Hepatocyte (in vitro differentiated cells): ENCODE results near the gene HNRNPH3. TPM values are rescaled to one million over a fixed set of nuclear protein-coding genes. Genes with fewer than 3 reads are reported as not detected.
A peak's percentile ranks its signal among the peaks of the same experiment; 100 is the strongest.
"Not testable (repeated sequence)": the region's sequence is repeated elsewhere in the genome, so short reads cannot be mapped to it uniquely, and the experiment has no call there.

Experiments used
- DNase-seq: peaks from one replicate; pipeline ENCODE4 v3.0.0-alpha.2; 2016; ENCODE audit warnings: low spot score
- H2AFZ ChIP-seq: fragments of 200-600 bp; sonication (generic); 2 replicates; pipeline ENCODE4 v1.6.0; 2016; ENCODE audit warnings: antibody characterized with exemption, mild to moderate bottlenecking
- H3K27ac ChIP-seq: fragments of 200-600 bp; sonication (generic); 2 replicates; pipeline ENCODE4 v1.5.1; 2016; ENCODE audit warnings: mild to moderate bottlenecking
- H3K27me3 ChIP-seq: fragments of 200-600 bp; sonication (generic); 2 replicates; pipeline ENCODE4 v1.6.1; 2016
- H3K36me3 ChIP-seq: fragments of 200-600 bp; sonication (generic); replicated peaks from 2 replicates; pipeline ENCODE4 v1.5.1; 2016; ENCODE audit warnings: low read depth; ENCODE audit not compliant: insufficient read depth
- H3K4me1 ChIP-seq: fragments of 200-600 bp; sonication (generic); 2 replicates; pipeline ENCODE4 v1.5.1; 2016; ENCODE audit warnings: mild to moderate bottlenecking, moderate library complexity; ENCODE audit not compliant: insufficient read depth
- H3K4me2 ChIP-seq: fragments of 200-600 bp; sonication (generic); 2 replicates; pipeline ENCODE4 v1.6.0; 2016
- H3K4me3 ChIP-seq: fragments of 200-600 bp; sonication (generic); 2 replicates; pipeline ENCODE4 v1.5.1; 2016; ENCODE audit warnings: mild to moderate bottlenecking
- H3K79me2 ChIP-seq: fragments of 200-600 bp; sonication (generic); 2 replicates; pipeline ENCODE4 v1.6.0; 2017; ENCODE audit warnings: mild to moderate bottlenecking
- H3K9me2 ChIP-seq: fragments of 200-600 bp; sonication (generic); replicated peaks from 2 replicates; pipeline ENCODE4 v1.6.0; 2017; ENCODE audit warnings: mild to moderate bottlenecking; ENCODE audit not compliant: insufficient read depth
- H3K9me3 ChIP-seq: fragments of 200-600 bp; sonication (generic); 2 replicates; pipeline ENCODE4 v1.5.1; 2016; ENCODE audit warnings: low read depth, mild to moderate bottlenecking
- H4K20me1 ChIP-seq: fragments of 200-600 bp; sonication (generic); 2 replicates; pipeline ENCODE4 v1.6.0; 2016; ENCODE audit warnings: mild to moderate bottlenecking; ENCODE audit not compliant: insufficient read depth, poor library complexity, severe bottlenecking
- CTCF ChIP-seq: fragments of 200-600 bp; sonication (generic); IDR thresholded peaks from 2 replicates; pipeline ENCODE4 v1.5.1; 2016; ENCODE audit warnings: antibody characterized with exemption, mild to moderate bottlenecking; ENCODE audit not compliant: poor library complexity
- EZH2 ChIP-seq: fragments of 200-600 bp; sonication (generic); IDR thresholded peaks from 2 replicates; pipeline ENCODE4 v1.6.1; 2016; ENCODE audit warnings: antibody characterized with exemption, mild to moderate bottlenecking, borderline replicate concordance
- EZH2phosphoT487 ChIP-seq: fragments of 200-600 bp; sonication (generic); IDR thresholded peaks from one replicate; pipeline ENCODE4 v1.6.1; 2018; ENCODE audit warnings: antibody characterized with exemption, mild to moderate bottlenecking, low read depth, moderate library complexity; ENCODE audit not compliant: unreplicated experiment, severe bottlenecking
- WGBS: methylation state at CpG from one replicate; pipeline ENCODE4 v1.1.6; 2016; ENCODE audit warnings: low lambda C conversion rate; ENCODE audit errors: missing lambda C conversion rate; 5-methylcytosine and 5-hydroxymethylcytosine counted together
- polyA plus RNA-seq: library from polyadenylated mRNA; unstranded; fragments of >200 nt; fragmentation: Nextera tagmentation; extraction: Ambion mirVana; gene quantifications from 2 replicates; pipeline ENCODE4 v1.2.1, GENCODE V29; 2016
- total RNA-seq: library from RNA; depleted of rRNA; stranded (reverse); fragments of >200 nt; gene quantifications from 2 replicates; pipeline ENCODE4 v1.2.3, GENCODE V29; 2014

Gene HNRNPH3
- total and polyA plus RNA-seq, 2 experiments from 2014 or later = 26.8 to 135 TPM

- Histone ChIP-seq H3K27ac (peak overlapping the region; percentile 84), H3K4me2 (peak overlapping the region; percentile 16), H2AFZ (no peak overlapping the region), H3K4me3 (no peak overlapping the region), H3K9me3 (peaks cover 13% of the 10 kb centered on the region), H4K20me1 (no peaks in the 10 kb centered on the region), H3K4me1 (peaks cover 6% of the 10 kb centered on the region), H3K79me2 (peaks cover 10% of the 10 kb centered on the region), H3K27me3 (no peaks in the 10 kb centered on the region), H3K36me3 (no peaks in the 10 kb centered on the region), H3K9me2 (no peaks in the 10 kb centered on the region)
- peak; percentile 41 for DNase-seq
- TF ChIP-seq EZH2 = no peak
- TF ChIP-seq CTCF = no peak
- no peak for TF ChIP-seq EZH2phosphoT487
- WGBS = 48% methylated on average over 1 of the region's 1 CpG
These were observed 13.4 kb upstream of the HNRNPH3 start for GRCh38 chr10:68318331-68319059.

GRCh38 chr10:68324396-68324795, 7.5 kb upstream of the HNRNPH3 start:
- not testable (repeated sequence) for H3K4me3 ChIP-seq, H3K36me3 ChIP-seq, DNase-seq, H3K79me2 ChIP-seq, H3K4me2 ChIP-seq, H3K27ac ChIP-seq, H4K20me1 ChIP-seq, H3K9me3 ChIP-seq, H2AFZ ChIP-seq, H3K9me2 ChIP-seq, H3K27me3 ChIP-seq
- 100% methylated on average over 4 of the region's 4 CpGs for WGBS
- peaks cover 17% of the 10 kb centered on the region for H3K4me1 ChIP-seq

- Histone ChIP-seq H2AFZ (peak overlapping the region; percentile 57), H3K4me1 (peaks cover 15% of the 10 kb centered on the region), H3K9me2 (no peaks in the 10 kb centered on the region), H3K9me3 (no peaks in the 10 kb centered on the region), H3K27ac (peak overlapping the region; percentile 75), H3K36me3 (no peaks in the 10 kb centered on the region), H3K4me3 (no peak overlapping the region), H3K79me2 (peaks cover 14% of the 10 kb centered on the region), H3K27me3 (no peaks in the 10 kb centered on the region), H3K4me2 (peak overlapping the region; percentile 63), H4K20me1 (peaks cover 3% of the 10 kb centered on the region)
- no peak for TF ChIP-seq CTCF
- no peak for TF ChIP-seq EZH2phosphoT487
- TF ChIP-seq EZH2 = no peak
- WGBS = 28% methylated on average over 4 of the region's 4 CpGs
- DNase-seq = peak; percentile 63
These were observed 3.7 kb upstream of the HNRNPH3 start for GRCh38 chr10:68327889-68328786.

GRCh38 chr10:68329506-68329861, 2.4 kb upstream of the HNRNPH3 start:
- H3K4me1 ChIP-seq = peaks cover 15% of the 10 kb centered on the region
- peaks cover 28% of the 10 kb centered on the region for H3K79me2 ChIP-seq
- no peaks in the 10 kb centered on the region for H3K9me3 ChIP-seq
- no peak overlapping the region for H3K4me2 ChIP-seq
- no peak overlapping the region for H2AFZ ChIP-seq
- TF ChIP-seq EZH2 = no peak
- TF ChIP-seq CTCF = no peak
- no peak for TF ChIP-seq EZH2phosphoT487
- no peak for DNase-seq
- H3K9me2 ChIP-seq = no peaks in the 10 kb centered on the region
- no peaks in the 10 kb centered on the region for H3K36me3 ChIP-seq
- no peak overlapping the region for H3K4me3 ChIP-seq
- WGBS = 100% methylated on average over 1 of the region's 1 CpG
- H3K27ac ChIP-seq = peak overlapping the region; percentile 75
- peaks cover 16% of the 10 kb centered on the region for H4K20me1 ChIP-seq
- no peaks in the 10 kb centered on the region for H3K27me3 ChIP-seq
